GM11168 (cell line): ENCODE data around the gene UBP1.

Source experiments
- in situ Hi-C: fragments of 300-500 bp; cut with MboI; formaldehyde crosslinking; loops from one replicate; pipeline ENCODE4 v1.12.0; 2022; ENCODE audit warnings: low sequenced_read_pairs; ENCODE audit not compliant: unreplicated experiment

UBP1 gene

DNA sequence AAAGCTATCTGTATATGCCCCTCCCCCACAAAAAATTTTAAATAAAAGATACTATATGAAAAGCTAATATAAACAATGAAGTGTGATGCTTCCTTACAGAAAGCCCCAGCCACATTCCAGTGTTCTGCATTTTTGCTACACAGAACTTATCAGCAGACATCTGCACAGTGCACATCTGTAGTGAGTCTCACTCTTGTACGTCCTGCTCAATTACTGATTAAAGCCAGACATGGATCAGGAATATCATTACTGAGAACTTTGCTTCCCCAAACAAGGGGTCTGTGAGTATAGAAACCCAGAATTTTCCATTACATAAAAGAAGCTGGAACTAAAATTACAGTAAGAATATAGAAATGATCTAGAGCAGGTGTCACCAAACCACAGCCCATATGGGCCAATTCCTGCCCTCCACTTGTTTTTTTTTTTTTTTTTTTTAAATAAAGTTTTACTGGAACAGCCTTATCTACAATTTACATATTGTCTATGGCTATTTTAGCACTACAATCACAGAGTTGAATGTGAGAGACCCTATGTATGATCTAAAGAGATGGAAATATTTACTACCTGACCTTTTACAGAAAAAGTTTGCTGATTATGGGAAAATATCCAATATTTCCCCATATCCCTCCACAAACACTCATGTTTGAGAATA is 45.7 kb downstream of the UBP1 start:
- in situ Hi-C loops: no loop called here

DNA sequence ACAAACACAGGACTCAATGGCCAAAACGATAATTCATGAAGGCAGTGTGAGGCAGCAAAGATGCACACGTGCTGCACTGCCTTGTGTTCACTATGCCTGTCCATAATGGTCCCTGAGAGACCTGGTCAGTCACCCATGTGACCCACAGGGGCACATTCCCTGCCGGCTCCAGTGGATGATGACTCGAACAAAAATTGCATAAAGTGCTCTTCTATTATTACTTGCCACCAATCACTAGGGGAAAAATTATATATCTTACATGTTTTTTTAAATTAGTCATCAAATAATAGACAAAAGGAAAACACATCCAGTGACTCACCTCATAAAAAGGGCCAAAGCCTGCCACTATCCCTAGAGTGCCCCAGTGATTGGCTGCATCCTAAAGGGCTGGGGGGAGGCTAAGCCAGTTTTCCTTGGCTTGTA is 47.5 kb downstream of the UBP1 start:
- in situ Hi-C loops: no loop called here

DNA sequence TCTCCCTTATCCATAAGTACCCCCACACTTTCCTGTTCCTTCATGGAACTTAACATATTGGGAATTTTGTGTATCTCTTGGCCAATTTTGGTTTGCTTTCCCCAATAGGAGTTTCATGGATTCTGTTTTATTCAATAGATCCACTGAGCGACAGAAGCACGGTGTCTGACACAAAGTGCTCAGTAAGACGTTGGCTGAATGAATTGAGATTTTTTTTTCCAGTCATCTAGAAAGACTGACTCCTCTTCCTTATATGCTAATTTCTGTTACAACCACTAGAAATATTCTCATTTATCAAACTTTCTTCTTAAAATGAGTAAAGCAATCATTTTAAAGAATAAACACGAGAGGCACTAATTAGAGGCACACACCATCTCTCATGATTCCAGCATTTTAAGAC is 48.1 kb downstream of the UBP1 start:
- in situ Hi-C loops: no loop called here

DNA sequence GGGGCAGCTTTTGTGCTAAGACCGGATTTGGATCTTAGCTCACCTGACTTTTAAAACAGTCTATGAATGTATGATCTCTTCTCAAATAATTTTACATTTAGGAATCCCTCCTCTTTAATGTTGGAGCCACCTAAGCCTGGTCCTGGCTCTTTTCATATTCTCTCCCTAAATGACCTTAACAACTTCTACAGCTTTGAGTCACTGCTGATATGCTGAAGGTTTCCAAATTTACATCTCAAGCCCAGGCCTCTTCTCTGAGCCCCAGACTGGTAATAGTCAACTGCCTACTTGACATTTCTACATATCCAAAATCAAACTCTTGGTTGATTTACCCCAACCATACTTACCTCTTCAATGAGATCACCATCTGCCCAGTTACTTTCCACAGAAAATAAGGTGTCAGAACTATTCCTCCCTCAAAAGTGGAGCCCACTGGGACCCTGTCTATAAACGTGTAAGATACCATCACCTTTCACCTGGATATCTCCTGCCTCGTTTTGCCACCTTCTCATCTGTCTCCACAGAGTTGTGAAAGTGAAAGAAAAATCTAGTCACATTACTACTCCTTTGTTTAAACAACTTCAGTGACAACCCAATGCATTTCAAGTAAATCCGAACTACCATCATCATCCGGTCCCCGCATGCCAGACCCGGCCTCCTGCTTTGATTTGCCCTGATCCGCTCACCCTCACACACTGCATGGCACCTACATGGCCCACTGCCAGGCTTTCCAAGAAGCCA is 48.8 kb downstream of the UBP1 start:
- in situ Hi-C loops: no loop called here

DNA sequence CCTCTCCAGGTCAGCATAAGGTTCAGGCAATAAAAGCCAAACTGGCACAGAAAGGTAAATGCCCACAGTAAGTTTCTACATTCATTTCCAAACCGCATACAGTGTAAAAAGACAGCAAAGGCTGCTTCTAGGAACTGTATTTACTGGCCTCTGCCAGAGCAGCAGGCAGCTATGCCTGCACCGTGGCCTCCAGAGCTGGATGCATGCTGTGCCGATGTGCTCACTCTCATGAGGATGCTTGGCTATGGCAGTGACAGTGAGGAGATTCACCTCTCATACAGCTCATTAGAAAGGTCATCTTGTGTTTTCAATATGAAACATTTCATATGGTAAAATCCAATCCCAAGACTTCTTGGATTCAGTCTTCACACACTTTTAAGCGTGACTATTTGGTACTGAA is 50.3 kb downstream of the UBP1 start:
- in situ Hi-C loops: no loop called here

DNA sequence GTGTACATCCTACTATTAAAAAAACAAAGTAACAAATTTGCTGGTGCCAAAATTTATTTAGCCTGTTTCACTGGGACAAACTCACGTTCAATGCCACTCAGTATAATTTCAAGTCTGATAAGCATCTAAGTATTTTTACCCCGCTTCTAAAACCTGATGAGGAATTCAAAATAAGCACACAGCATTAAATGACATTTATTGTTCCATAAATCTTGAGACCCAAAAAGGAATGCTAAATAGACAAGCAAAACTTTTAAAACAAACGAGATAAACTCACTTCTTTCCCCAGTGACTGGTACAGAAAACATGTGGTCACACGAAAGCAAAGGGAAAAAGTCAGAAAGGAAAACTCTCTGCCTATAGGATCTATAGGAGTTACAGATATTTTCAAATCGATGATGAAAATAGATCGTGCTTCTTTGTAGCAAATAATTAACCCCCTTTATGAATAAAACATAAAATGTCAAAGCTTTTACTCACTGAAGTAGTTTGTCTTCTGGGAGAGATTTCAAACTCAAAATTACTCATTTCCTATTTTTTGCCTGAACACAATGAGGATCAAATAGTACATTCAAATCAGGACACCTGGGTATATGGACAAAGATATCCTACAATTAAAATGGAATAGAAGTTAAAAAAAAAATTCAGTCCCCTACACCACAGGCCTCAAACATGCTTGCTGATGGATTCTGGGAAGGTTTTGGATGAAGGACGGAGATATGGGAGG is 51.7 kb downstream of the UBP1 start:
- in situ Hi-C loops: no loop called here

DNA sequence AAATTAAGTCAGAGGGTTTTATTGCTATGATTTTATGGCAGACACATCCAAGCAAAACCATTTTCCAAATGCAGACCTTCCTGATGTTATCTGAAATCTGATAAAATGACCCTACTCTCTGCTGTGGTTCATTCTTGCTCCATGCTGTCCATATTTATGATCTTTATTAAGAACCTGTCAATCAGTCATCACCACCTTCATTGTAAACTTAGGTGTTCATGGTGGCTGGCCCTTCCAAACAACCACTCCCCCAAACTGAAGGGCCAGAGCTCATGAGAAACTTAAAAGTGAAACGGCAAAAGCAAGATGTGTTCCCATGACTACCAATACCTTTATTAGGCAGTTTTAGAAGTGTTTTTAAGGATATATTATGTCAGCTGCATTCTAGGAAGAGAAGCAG is 53.6 kb downstream of the UBP1 start:
- in situ Hi-C loops: no loop called here

DNA sequence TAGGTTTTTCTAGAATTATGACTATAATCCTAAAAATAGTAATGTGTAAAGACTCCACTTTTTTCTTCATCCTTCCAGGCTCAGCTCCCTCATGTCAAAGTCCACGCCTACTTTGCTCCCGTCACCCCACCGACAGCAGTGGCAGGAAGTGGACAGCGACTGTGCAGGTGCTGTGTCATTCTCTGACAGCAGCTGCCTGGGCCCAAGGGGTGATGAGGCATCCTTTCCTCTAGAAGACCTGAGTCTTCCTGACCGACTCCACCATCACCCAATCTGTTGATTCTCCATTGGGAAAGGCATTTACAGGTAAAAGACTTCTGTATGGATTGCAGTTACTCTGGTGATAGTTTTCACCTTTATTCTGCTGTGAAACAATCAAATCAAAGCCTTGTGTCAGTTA is 54.8 kb downstream of the UBP1 start:
- in situ Hi-C loops: no loop called here

DNA sequence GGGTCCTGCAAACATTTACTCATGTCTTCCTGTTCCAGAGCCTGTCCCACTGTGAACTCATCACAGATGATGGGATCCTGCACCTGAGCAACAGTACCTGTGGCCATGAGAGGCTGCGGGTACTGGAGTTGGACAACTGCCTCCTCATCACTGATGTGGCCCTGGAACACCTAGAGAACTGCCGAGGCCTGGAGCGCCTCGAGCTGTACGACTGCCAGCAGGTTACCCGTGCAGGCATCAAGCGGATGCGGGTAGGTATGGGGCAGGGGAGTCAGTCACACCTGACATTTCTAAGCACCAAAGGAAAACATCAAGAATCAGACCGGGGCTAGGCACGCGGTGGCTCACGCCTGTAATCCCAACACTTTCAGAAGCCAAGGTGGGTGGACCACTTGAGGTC is 56.3 kb downstream of the UBP1 start:
- in situ Hi-C loops: no loop called here

DNA sequence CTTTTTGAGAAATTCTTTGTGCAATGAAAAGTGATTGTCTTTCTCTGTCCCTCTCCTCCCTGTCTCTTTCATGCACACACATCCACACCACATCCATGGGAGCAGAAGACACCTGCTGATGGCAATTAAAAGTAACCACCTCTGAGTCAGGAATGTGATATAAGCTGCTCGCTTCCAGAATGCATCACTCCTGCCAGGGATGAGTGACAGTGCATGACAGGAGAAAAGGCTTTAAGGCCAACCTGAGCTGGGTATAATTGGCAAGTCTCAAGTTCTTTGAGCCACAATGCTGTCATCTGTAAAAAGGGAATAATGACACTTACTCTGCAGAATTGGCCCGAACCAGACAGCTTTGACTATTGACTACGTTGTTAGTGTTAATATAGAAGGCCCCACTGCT is 59.6 kb downstream of the UBP1 start:
- in situ Hi-C loops: no loop called here

DNA sequence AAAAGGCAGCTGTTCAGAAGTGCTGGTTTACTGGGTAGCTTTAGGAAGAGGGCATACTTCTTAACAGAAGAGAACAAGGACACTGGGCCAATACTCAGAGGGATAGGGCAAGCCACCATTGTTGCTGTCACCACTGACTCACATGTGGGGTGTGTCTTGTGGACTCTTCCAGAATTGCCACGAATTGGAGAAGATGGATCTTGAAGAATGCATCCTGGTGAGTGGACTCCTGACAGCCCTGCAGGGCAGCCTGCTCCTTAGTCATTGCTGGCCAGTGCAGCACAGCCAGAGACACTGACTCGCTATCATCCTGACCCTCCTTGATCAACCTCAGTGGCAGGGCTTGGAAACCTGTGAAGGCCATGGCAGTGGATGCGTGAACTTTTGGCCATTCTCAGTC is 62.3 kb downstream of the UBP1 start:
- in situ Hi-C loops: loop anchor here (10.0 kb wide), 1 partner anchor 263 kb away; the partner anchor contains the start of gene CRTAP

DNA sequence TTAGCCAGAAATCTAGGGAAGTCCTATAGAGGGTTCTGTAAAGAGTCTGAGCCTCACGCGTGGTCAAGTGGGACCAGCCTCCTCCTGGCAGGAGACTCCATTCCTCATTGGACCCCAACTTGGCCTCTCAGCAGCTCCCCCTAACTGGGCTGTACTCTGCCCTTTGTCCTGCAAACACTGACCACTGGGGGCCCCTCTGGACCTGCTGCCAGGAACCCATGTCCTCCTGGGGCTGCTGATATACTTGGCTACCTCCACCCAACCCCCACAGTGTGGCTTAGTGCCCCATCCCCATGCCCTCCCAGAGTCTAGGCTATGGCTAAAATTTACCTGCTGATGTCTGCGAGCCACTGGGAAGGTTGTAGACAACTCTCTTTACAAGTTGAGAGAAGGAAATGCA is 62.7 kb downstream of the UBP1 start:
- in situ Hi-C loops: loop anchor here (10.0 kb wide), 1 partner anchor 263 kb away; the partner anchor contains the start of gene CRTAP

DNA sequence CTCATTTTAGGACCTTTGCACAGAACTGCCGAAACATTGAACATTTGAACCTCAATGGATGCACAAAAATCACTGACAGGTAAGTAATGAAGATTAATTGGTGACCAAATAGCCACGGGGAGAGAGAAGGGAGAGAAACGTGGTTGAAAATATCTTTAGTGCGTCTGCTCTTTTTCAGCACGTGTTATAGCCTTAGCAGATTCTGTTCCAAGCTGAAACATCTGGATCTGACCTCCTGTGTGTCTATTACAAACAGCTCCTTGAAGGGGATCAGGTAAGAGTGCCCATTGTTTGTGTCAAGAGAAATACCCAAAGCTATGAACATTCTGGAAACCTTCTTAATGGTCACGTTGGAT is 67.1 kb downstream of the UBP1 start:
- in situ Hi-C loops: loop anchor here (10.0 to 25.0 kb wide), 2 partner anchors 258 to 411 kb away; partner anchors contain the start of genes CCR4 and CRTAP

DNA sequence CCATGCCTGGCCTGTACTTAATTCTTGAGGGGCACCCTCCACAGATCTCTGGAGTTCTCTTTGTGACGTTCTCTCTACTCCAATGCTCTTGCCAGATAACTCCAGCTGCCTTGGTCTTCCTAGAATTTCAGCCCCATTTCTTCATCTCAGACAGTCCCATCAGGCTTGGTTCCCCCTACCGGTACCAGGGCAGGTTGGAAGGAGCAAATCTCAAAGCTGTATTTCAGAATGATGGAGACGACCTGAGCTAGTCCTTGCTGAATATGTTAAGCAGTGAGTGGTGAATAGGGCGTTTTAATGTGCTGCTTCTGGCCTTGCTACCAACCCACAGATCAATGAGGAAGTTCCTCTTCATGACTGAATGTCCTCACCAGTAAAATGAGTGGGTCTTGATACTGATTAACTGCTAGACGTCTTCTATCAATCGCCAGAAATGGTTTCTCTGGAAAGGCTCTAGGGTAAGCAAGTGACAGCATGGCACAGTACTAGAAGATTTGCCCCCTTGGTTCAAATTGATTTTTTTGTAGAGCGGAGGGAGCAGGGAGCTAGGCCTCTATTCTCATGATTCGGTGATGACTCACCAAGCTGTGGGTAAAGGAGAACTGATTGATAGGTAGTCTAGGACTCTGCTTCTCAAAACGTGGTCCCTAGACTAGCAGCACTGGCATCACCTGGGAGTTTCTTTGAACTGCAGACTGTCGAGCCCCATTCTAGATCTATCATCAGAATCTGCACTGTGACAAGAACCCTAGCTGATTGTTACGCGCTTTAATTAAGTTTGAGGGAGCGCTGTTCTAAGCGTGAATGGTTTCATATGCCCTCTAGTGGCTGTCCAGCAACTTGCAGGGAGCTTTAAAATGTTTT is 67.8 kb downstream of the UBP1 start:
- in situ Hi-C loops: loop anchor here (10.0 to 25.0 kb wide), 2 partner anchors 258 to 410 kb away; partner anchors contain the start of genes CCR4 and CRTAP

DNA sequence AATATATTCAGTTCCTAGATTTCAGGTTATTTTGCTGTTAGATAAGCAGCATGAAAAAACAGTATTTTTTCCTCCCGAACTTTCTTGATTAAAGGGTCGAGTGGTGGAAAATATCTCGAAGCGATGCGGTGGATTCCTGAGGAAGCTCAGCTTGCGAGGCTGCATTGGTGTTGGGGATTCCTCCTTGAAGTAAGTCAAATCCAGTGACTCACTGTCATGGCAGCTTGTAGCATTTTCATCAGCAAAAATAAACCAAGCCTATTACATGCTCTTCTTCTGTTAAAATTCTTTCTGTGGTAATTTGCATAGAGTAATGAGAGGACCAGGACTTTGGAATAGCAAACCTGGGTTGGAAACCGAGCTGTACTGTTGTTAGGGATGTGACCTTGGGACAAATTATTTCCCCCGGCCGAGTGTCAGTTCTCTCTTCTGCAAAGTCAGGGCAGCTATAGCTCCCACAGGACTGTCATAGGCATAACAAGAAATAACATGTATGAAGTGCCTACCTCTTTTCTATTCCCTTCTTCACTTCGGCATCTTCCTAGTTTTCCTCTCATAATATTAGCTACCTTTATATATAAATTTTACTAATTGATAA is 75.6 kb downstream of the UBP1 start:
- in situ Hi-C loops: loop anchor here (10.0 to 25.0 kb wide), 2 partner anchors 230 to 402 kb away; partner anchors contain the start of gene CCR4

DNA sequence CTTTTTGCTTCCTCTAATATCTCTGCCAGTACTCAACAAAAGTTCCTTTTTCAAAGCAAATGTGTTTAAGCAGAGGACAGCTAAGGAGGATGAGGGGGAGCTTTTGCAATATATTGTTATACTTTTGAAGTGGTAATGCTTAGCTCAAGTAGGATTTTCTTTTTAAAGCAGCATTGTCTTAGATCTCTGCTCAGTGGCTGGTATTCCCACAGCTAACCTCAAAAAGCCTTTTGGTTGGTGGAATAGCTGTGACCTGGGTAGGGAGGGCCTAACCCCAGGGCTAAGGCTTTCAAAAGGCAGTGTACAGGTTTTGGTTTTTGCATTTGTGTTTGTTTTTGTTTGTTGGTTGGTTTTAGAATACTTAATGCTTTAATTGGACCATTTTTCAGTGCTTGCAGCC is 76.1 kb downstream of the UBP1 start:
- in situ Hi-C loops: loop anchor here (10.0 to 25.0 kb wide), 2 partner anchors 229 to 402 kb away; partner anchors contain the start of gene CCR4

DNA sequence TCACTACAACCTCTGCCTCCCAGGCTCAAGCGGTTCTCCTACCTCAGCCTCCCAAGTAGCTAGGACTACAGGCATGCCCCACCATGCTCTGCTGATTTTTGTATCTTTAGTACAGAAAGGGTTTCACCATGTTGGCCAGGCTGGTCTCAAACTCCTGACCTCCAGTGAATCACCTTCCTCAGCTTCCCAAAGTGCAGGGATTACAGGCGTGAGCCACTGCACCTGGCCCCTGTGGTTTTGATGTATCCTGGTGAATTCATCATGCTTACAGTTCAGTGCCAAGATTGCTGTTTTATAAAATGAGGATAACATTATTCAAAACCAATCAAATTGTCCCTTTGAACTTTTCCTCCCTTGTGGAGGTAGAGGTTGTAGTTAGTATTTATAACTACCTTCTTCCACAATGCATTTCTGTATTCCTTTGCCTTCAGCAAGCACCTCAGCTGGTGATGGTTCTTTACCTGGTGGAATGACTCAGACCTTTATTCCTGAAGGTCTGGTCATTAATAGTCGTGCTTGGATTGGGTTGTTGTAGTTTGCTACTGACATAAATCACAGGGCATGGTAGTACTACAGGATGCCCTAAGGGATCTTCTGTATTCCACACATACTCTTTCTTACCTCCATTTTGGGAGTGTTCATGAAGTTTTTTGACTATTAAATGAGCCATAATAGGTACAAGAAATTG is 76.9 kb downstream of the UBP1 start:
- in situ Hi-C loops: loop anchor here (10.0 to 25.0 kb wide), 2 partner anchors 228 to 401 kb away; partner anchors contain the start of gene CCR4

DNA sequence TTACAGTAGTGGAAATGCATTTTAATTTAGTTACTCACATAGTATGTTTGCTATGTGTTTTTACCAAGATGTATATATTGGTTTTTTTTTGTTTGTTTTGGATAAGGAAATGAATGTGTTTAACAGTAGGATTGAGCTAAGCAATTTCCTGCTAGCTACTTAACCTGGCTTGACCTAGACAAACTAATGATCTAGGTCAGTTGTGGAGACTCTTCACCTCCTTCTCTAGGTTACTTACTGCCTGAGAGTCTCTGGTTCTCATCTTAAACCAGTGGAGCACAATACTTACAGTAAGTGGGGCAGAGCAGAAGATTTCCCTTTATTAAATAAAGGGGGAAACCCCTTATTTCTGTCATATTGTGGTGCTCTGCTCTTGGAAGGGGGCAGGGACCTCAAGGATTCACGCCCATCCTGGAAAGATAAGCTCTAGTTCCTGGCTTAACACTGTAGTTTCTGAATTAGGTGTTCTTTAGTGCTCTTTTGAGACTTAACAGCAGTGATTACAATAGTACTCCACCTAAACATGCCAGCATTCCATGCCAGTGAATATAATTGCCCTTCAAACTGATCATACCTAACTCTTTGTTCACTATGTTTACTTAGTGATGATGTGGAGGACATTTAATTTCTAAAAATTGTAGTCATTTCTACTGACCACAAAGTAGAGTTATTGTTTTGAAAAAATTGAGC is 79.9 kb downstream of the UBP1 start:
- in situ Hi-C loops: loop anchor here (10.0 to 25.0 kb wide), 2 partner anchors 225 to 398 kb away; partner anchors contain the start of gene CCR4
